WTC11 (cell line): ENCODE results near the gene WASF3. TPM values are rescaled to one million over a fixed set of nuclear protein-coding genes. Genes with fewer than 3 reads are reported as not detected.

ENCODE experiments used
- ATAC-seq: fragments of 200-7000 bp; cut with Tn5 transposase; 2 replicates; pipeline ENCODE4 v1.10.0; 2021; ENCODE audit warnings: mild to moderate bottlenecking, moderate library complexity
- CTCF ChIA-PET: fragments of 300-600 bp; sonication (Branson Sonifier 250); formaldehyde crosslinking; loops from one replicate; lab custom pipeline; 2021; ENCODE audit warnings: antibody characterized with exemption; lab: Charles Lee
- POLR2A ChIA-PET: fragments of 350-600 bp; sonication (Branson Sonifier 250); formaldehyde crosslinking; loops from one replicate; lab custom pipeline; 2021; ENCODE audit warnings: antibody characterized with exemption; lab: Charles Lee
- DNase-seq: peaks from one replicate; pipeline ENCODE4 v3.0.0; 2021; ENCODE audit warnings: low spot score
- H3K27ac Mint-ChIP-seq: 2 replicates; pipeline ENCODE4 v1.8.0; 2021; ENCODE audit warnings: mixed read lengths
- H3K27me3 Mint-ChIP-seq: 2 replicates; pipeline ENCODE4 v1.8.0; 2021; ENCODE audit warnings: low read depth, mild to moderate bottlenecking, moderate library complexity, mixed read lengths
- H3K36me3 Mint-ChIP-seq: 2 replicates; pipeline ENCODE4 v1.8.0; 2021; ENCODE audit warnings: mixed read lengths
- H3K4me1 Mint-ChIP-seq: 2 replicates; pipeline ENCODE4 v1.8.0; 2022; ENCODE audit warnings: mixed read lengths
- H3K4me3 Mint-ChIP-seq: 2 replicates; pipeline ENCODE4 v1.8.0; 2021; ENCODE audit warnings: mild to moderate bottlenecking, moderate library complexity, mixed read lengths
- H3K9me3 Mint-ChIP-seq: 2 replicates; pipeline ENCODE4 v1.8.0; 2021; ENCODE audit warnings: mixed read lengths
- ELF4 ChIP-seq: sonication (generic); formaldehyde crosslinking; IDR thresholded peaks from 2 replicates; pipeline ENCODE4 v1.8.1; 2022; ENCODE audit warnings: low read depth, mild to moderate bottlenecking, moderate library complexity, missing genetic modification reagents
- FOXK1 ChIP-seq: sonication (generic); formaldehyde crosslinking; IDR thresholded peaks from 2 replicates; pipeline ENCODE4 v1.8.0; 2022; ENCODE audit warnings: mild to moderate bottlenecking, moderate library complexity, missing genetic modification reagents
- FOXP1 ChIP-seq: sonication (generic); formaldehyde crosslinking; IDR thresholded peaks from 2 replicates; pipeline ENCODE4 v1.8.0; 2022; ENCODE audit warnings: missing genetic modification reagents, mild to moderate bottlenecking, moderate library complexity, borderline replicate concordance
- GRHL2 ChIP-seq: fragments of 250-450 bp; sonication (Bioruptor Pico); IDR thresholded peaks from 2 replicates; pipeline ENCODE4 v1.8.0; 2022; ENCODE audit warnings: mild to moderate bottlenecking, moderate library complexity; ENCODE audit not compliant: insufficient replicate concordance, severe bottlenecking
- JAZF1 ChIP-seq: fragments of 250-450 bp; sonication (Bioruptor Pico); IDR thresholded peaks from 2 replicates; pipeline ENCODE4 v1.9.0; 2021; ENCODE audit warnings: moderate library complexity, mild to moderate bottlenecking, inconsistent platforms
- KAT7 ChIP-seq: sonication (generic); formaldehyde crosslinking; IDR thresholded peaks from 2 replicates; pipeline ENCODE4 v1.8.1; 2023; ENCODE audit warnings: missing genetic modification reagents, mild to moderate bottlenecking, borderline replicate concordance
- MYBL2 ChIP-seq: sonication (generic); formaldehyde crosslinking; IDR thresholded peaks from 2 replicates; pipeline ENCODE4 v1.8.1; 2023; ENCODE audit warnings: mild to moderate bottlenecking, moderate library complexity, missing genetic modification reagents
- TP53 ChIP-seq: sonication (generic); formaldehyde crosslinking; IDR thresholded peaks from 2 replicates; pipeline ENCODE4 v1.8.1; 2023; ENCODE audit warnings: mild to moderate bottlenecking, missing genetic modification reagents
- ZBTB21 ChIP-seq: sonication (generic); formaldehyde crosslinking; IDR thresholded peaks from 2 replicates; pipeline ENCODE4 v1.8.1; 2023; ENCODE audit warnings: mild to moderate bottlenecking, missing genetic modification reagents, borderline replicate concordance
- ZNF396 ChIP-seq: fragments of 250-450 bp; sonication (Bioruptor Pico); IDR thresholded peaks from 2 replicates; pipeline ENCODE4 v1.8.0; 2021; ENCODE audit warnings: mild to moderate bottlenecking, moderate library complexity, borderline replicate concordance
- ZNF423 ChIP-seq: fragments of 250-450 bp; sonication (Bioruptor Pico); IDR thresholded peaks from 2 replicates; pipeline ENCODE4 v2.1.2; 2022; ENCODE audit warnings: mild to moderate bottlenecking, moderate library complexity
- total RNA-seq: library from RNA; stranded (reverse); gene quantifications from 3 replicates; pipeline ENCODE4 v1.2.3, GENCODE V29; 2021
- TF ChIP-seq, protein P1 (sequence below): sonication (generic); formaldehyde crosslinking; IDR thresholded peaks from 2 replicates; pipeline ENCODE4 v1.8.1; 2023; ENCODE audit warnings: mild to moderate bottlenecking, missing genetic modification reagents, moderate library complexity
- TF ChIP-seq, protein P2 (sequence below): sonication (generic); formaldehyde crosslinking; IDR thresholded peaks from 2 replicates; pipeline ENCODE4 v1.8.1; 2022; ENCODE audit warnings: mild to moderate bottlenecking, moderate library complexity, missing genetic modification reagents
- TF ChIP-seq, protein P3 (sequence below): sonication (generic); formaldehyde crosslinking; IDR thresholded peaks from 2 replicates; pipeline ENCODE4 v1.8.0; 2022; ENCODE audit warnings: mild to moderate bottlenecking, missing genetic modification reagents
- TF ChIP-seq, protein P4 (sequence below): sonication (generic); formaldehyde crosslinking; IDR thresholded peaks from 2 replicates; pipeline ENCODE4 v1.8.0; 2023; ENCODE audit warnings: missing genetic modification reagents, mild to moderate bottlenecking, borderline replicate concordance
- TF ChIP-seq, protein P5 (sequence below): fragments of 200-600 bp; IDR thresholded peaks from 2 replicates; pipeline ENCODE4 v1.8.0; 2022; ENCODE audit warnings: antibody characterized with exemption

Gene WASF3
- total RNA-seq, 1 experiment from 2014 or later, result 26.8 TPM

DNA sequence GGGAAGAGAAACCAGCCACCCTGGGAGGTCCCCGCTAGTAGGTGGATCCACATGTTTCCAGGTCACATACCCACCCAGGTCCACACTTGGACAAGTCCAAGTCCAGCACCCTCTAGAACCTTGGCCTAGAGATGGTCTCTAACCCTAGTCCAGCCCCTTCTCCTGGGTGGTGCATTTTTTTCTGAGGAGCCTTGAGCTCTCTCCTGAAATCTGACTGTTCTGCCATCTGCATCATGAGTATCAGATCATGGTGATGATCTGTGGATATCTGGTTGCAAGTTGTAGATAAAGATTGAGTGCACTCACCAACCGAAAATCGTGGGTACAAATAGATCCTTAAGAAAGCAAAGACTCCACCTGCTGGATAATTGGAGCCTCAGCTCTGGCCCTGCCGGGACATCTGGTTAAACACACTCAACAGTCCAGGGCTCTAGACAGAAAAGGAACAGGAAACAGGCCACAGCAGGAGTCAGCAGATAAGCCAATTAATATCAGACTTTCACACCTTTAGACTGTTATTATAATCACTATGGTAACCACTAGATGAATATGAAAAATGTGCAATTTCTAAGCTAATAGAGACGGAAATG lies 162.0 kb downstream of the WASF3 start (continued):
- TF ChIP-seq, protein P1, sequence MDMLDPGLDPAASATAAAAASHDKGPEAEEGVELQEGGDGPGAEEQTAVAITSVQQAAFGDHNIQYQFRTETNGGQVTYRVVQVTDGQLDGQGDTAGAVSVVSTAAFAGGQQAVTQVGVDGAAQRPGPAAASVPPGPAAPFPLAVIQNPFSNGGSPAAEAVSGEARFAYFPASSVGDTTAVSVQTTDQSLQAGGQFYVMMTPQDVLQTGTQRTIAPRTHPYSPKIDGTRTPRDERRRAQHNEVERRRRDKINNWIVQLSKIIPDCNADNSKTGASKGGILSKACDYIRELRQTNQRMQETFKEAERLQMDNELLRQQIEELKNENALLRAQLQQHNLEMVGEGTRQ, result no peak
- TF ChIP-seq, protein P2, sequence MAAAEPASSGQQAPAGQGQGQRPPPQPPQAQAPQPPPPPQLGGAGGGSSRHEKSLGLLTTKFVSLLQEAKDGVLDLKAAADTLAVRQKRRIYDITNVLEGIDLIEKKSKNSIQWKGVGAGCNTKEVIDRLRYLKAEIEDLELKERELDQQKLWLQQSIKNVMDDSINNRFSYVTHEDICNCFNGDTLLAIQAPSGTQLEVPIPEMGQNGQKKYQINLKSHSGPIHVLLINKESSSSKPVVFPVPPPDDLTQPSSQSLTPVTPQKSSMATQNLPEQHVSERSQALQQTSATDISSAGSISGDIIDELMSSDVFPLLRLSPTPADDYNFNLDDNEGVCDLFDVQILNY (CRISPR knock-in tag), result no peak
- TF ChIP-seq GRHL2 (no peak), FOXP1 (CRISPR knock-in tag) (no peak), ZBTB21 (CRISPR knock-in tag) (no peak)
- TF ChIP-seq, protein P3, sequence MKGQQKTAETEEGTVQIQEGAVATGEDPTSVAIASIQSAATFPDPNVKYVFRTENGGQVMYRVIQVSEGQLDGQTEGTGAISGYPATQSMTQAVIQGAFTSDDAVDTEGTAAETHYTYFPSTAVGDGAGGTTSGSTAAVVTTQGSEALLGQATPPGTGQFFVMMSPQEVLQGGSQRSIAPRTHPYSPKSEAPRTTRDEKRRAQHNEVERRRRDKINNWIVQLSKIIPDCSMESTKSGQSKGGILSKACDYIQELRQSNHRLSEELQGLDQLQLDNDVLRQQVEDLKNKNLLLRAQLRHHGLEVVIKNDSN (CRISPR knock-in tag), result no peak

DNA sequence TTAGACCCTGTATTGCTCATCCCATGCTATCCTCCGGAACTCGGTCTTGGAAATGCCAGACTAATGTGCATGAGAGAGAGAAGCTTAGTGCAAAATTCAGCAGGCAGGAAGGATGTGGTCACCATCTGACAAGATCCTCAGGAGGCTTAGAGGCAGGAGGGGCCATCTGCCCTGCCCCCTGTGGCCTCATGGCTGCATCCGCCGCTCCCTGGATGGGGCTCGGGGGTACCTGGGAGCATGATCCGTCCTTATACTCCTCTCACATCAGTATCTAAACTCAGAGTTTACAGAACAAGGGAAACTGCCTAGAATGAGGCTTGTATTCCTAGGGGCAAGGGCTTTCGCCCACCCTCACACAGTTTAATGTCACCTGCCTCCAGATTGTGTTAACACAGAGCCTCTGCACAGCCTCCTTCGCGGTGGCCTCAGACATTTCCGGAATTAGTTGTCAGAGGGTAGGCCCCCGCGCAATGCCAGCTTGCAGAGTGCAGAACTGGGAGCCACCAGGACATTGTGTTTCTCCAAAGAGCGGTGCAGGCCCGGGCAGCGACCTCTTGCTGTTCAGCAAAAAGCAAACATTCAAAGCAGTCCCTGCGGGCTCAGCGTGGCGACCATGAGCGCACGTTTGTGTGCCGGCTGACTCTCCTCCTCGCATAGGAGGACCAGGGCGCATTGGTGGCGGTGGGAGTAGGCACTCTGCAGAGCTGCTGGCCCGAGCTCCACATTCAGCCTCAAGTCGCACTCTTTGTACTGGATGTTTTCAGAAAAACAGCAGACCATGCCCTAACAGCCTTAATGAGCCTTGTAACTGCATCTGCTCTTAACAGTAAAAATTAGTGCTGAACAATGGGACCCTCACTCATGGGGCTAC lies 164.0 kb downstream of the WASF3 start:
- H3K27ac Mint-ChIP-seq, result no peak overlapping the region
- ATAC-seq, result no peak

More for the DNA sequence above, 164.0 kb downstream of the WASF3 start:
- H3K4me3 Mint-ChIP-seq, result no peak overlapping the region
- H3K4me1 Mint-ChIP-seq, result no peaks in the 10 kb centered on the region
- POLR2A ChIA-PET, result no interaction called here
- CTCF ChIA-PET, result interaction anchor here (1.3 kb wide), 1 partner anchor 14 kb away, joined by 4 read pairs; no protein-coding TSS in a partner anchor
- peaks cover 4% of the 10 kb centered on the region for H3K36me3 Mint-ChIP-seq
- TF ChIP-seq FOXK1 (no peak), JAZF1 (CRISPR knock-in tag) (no peak), ZNF423 (CRISPR knock-in tag) (no peak), MYBL2 (CRISPR knock-in tag) (no peak), ZNF396 (CRISPR knock-in tag) (no peak), ELF4 (CRISPR knock-in tag) (no peak), KAT7 (CRISPR knock-in tag) (no peak), TP53 (CRISPR knock-in tag) (no peak)
- TF ChIP-seq, protein P4, sequence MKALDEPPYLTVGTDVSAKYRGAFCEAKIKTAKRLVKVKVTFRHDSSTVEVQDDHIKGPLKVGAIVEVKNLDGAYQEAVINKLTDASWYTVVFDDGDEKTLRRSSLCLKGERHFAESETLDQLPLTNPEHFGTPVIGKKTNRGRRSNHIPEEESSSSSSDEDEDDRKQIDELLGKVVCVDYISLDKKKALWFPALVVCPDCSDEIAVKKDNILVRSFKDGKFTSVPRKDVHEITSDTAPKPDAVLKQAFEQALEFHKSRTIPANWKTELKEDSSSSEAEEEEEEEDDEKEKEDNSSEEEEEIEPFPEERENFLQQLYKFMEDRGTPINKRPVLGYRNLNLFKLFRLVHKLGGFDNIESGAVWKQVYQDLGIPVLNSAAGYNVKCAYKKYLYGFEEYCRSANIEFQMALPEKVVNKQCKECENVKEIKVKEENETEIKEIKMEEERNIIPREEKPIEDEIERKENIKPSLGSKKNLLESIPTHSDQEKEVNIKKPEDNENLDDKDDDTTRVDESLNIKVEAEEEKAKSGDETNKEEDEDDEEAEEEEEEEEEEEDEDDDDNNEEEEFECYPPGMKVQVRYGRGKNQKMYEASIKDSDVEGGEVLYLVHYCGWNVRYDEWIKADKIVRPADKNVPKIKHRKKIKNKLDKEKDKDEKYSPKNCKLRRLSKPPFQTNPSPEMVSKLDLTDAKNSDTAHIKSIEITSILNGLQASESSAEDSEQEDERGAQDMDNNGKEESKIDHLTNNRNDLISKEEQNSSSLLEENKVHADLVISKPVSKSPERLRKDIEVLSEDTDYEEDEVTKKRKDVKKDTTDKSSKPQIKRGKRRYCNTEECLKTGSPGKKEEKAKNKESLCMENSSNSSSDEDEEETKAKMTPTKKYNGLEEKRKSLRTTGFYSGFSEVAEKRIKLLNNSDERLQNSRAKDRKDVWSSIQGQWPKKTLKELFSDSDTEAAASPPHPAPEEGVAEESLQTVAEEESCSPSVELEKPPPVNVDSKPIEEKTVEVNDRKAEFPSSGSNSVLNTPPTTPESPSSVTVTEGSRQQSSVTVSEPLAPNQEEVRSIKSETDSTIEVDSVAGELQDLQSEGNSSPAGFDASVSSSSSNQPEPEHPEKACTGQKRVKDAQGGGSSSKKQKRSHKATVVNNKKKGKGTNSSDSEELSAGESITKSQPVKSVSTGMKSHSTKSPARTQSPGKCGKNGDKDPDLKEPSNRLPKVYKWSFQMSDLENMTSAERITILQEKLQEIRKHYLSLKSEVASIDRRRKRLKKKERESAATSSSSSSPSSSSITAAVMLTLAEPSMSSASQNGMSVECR (CRISPR knock-in tag), result no peak
- TF ChIP-seq, protein P3 (CRISPR knock-in tag), result no peak
- TF ChIP-seq, protein P5, sequence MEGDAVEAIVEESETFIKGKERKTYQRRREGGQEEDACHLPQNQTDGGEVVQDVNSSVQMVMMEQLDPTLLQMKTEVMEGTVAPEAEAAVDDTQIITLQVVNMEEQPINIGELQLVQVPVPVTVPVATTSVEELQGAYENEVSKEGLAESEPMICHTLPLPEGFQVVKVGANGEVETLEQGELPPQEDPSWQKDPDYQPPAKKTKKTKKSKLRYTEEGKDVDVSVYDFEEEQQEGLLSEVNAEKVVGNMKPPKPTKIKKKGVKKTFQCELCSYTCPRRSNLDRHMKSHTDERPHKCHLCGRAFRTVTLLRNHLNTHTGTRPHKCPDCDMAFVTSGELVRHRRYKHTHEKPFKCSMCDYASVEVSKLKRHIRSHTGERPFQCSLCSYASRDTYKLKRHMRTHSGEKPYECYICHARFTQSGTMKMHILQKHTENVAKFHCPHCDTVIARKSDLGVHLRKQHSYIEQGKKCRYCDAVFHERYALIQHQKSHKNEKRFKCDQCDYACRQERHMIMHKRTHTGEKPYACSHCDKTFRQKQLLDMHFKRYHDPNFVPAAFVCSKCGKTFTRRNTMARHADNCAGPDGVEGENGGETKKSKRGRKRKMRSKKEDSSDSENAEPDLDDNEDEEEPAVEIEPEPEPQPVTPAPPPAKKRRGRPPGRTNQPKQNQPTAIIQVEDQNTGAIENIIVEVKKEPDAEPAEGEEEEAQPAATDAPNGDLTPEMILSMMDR, result no peak
- TF ChIP-seq, all 79 proteins: peak for 0
- peaks cover 16% of the 10 kb centered on the region for H3K9me3 Mint-ChIP-seq
- no peak for DNase-seq
- H3K27me3 Mint-ChIP-seq, result no peaks in the 10 kb centered on the region
